PC-3 (cell line): ENCODE results near the gene ESYT2. TPM values are rescaled to one million over a fixed set of nuclear protein-coding genes. Genes with fewer than 3 reads are reported as not detected.

ENCODE experiments used
- ATAC-seq: fragments of 200-7000 bp; cut with Tn5 transposase; 2 replicates; pipeline ENCODE4 v1.9.1; 2020; ENCODE audit warnings: mild to moderate bottlenecking, moderate library complexity
- BruUV-seq: library from RNA; stranded (reverse); fragments of 400-500 nt; replicated peaks from 2 replicates; lab custom pipeline; 2021; lab: Mats Ljungman, UMichigan
- CTCF ChIA-PET: fragments of 300-600 bp; sonication (Branson Sonifier 250); formaldehyde crosslinking; loops from one replicate; lab custom pipeline; 2022; ENCODE audit warnings: antibody characterized with exemption; lab: Charles Lee
- POLR2A ChIA-PET: fragments of 300-600 bp; sonication (Branson Sonifier 250); formaldehyde crosslinking; loops from one replicate; lab custom pipeline; 2022; ENCODE audit warnings: antibody characterized with exemption; ENCODE audit not compliant: unreplicated experiment; lab: Charles Lee
- DNase-seq: peaks from one replicate; pipeline ENCODE4 v3.0.0-alpha.2; 2015
- H2AFZ ChIP-seq: fragments of 300-600 bp; sonication (generic); 2 replicates; pipeline ENCODE4 v1.6.0; 2016; ENCODE audit warnings: antibody characterized with exemption, low read length
- H3F3A ChIP-seq: fragments of 300-600 bp; sonication (generic); one replicate; pipeline ENCODE4 v1.6.0; 2017; ENCODE audit warnings: antibody characterized with exemption, low read length, control low read depth, mild to moderate bottlenecking; ENCODE audit not compliant: unreplicated experiment
- H3K27ac ChIP-seq: fragments of 300-600 bp; sonication (generic); 2 replicates; pipeline ENCODE4 v1.5.1; 2016; ENCODE audit warnings: mild to moderate bottlenecking, low read length
- H3K27me3 ChIP-seq: fragments of 300-600 bp; sonication (generic); 2 replicates; pipeline ENCODE4 v1.6.1; 2016; ENCODE audit warnings: low read length, mixed read lengths
- H3K36me3 ChIP-seq: fragments of 300-600 bp; sonication (generic); 2 replicates; pipeline ENCODE4 v1.6.1; 2016; ENCODE audit warnings: low read depth, mixed run types, low read length, mixed read lengths
- H3K4me1 ChIP-seq: fragments of 300-600 bp; sonication (generic); 2 replicates; pipeline ENCODE4 v1.5.1; 2016; ENCODE audit warnings: low read length; ENCODE audit not compliant: insufficient read depth
- H3K4me2 ChIP-seq: fragments of 300-600 bp; sonication (generic); 2 replicates; pipeline ENCODE4 v1.6.0; 2016; ENCODE audit warnings: low read length
- H3K4me3 ChIP-seq: fragments of 300-600 bp; sonication (generic); 2 replicates; pipeline ENCODE4 v1.5.1; 2016; ENCODE audit warnings: mild to moderate bottlenecking, low read length, mixed read lengths
- H3K79me2 ChIP-seq: fragments of 300-600 bp; sonication (generic); 2 replicates; pipeline ENCODE4 v1.6.1; 2017; ENCODE audit warnings: low read length, mixed read lengths
- H3K9ac ChIP-seq: fragments of 300-600 bp; sonication (generic); 2 replicates; pipeline ENCODE4 v1.6.0; 2016; ENCODE audit warnings: mild to moderate bottlenecking, low read length
- H3K9me2 ChIP-seq: fragments of 300-600 bp; sonication (generic); replicated peaks from 2 replicates; pipeline ENCODE4 v1.6.1; 2016; ENCODE audit warnings: mixed run types, low read length, mixed read lengths
- H3K9me3 ChIP-seq: fragments of 300-600 bp; sonication (generic); 2 replicates; pipeline ENCODE4 v1.6.1; 2016; ENCODE audit warnings: low read length, mixed read lengths
- H4K20me1 ChIP-seq: fragments of 300-600 bp; sonication (generic); 2 replicates; pipeline ENCODE4 v1.6.1; 2016; ENCODE audit warnings: low read length, mixed read lengths
- CTCF ChIP-seq: fragments of 300-600 bp; sonication (generic); conservative IDR thresholded peaks from 2 replicates; pipeline ENCODE4 v1.5.1; 2017; ENCODE audit warnings: antibody characterized with exemption, low read depth, mild to moderate bottlenecking, low read length
- EZH2 ChIP-seq: fragments of 300-600 bp; sonication (generic); IDR thresholded peaks from one replicate; pipeline ENCODE4 v1.6.1; 2017; ENCODE audit warnings: antibody characterized with exemption, mild to moderate bottlenecking, low read length; ENCODE audit not compliant: unreplicated experiment
- EZH2phosphoT487 ChIP-seq: fragments of 300-600 bp; sonication (generic); IDR thresholded peaks from 2 replicates; pipeline ENCODE4 v1.6.1; 2018; ENCODE audit warnings: mild to moderate bottlenecking, antibody characterized with exemption, low read length, borderline replicate concordance
- intact Hi-C: fragments of 100-400 bp; cut with micrococcal nuclease; formaldehyde crosslinking; loops from 2 replicates; pipeline ENCODE4 v1.9.0; 2023
- total RNA-seq: library from RNA; depleted of rRNA; stranded (reverse); fragments of >200 nt; gene quantifications from 2 replicates; pipeline ENCODE4 v1.2.3, GENCODE V29; 2014

Gene ESYT2
- total RNA-seq, 1 experiment from 2014 or later, result 76.1 TPM

- intact Hi-C loops, result loop anchor here (2.0 kb wide), 2 partner anchors 35 to 39 kb away; partner anchors contain the start of gene DYNC2I1
- Histone ChIP-seq H3K9me2 (no peaks in the 10 kb centered on the region), H3K27me3 (no peaks in the 10 kb centered on the region), H3F3A (peaks cover 25% of the 10 kb centered on the region), H3K36me3 (no peaks in the 10 kb centered on the region), H4K20me1 (no peaks in the 10 kb centered on the region), H3K27ac (peak overlapping the region; percentile 99), H3K9ac (peak overlapping the region; percentile 88), H3K4me2 (peak overlapping the region; percentile 93), H2AFZ (peak overlapping the region; percentile 47), H3K4me3 (peak overlapping the region; percentile 63), H3K79me2 (peaks cover 90% of the 10 kb centered on the region), H3K9me3 (no peaks in the 10 kb centered on the region), H3K4me1 (peaks cover 55% of the 10 kb centered on the region)
- peak; percentile 63 for ATAC-seq
- CTCF ChIA-PET, result no interaction called here
- TF ChIP-seq EZH2phosphoT487 (no peak), EZH2 (no peak), CTCF (no peak)
- DNase-seq, result peak; percentile 89
- POLR2A ChIA-PET, result interaction anchor here (0.6 to 1.0 kb wide), 3 partner anchors 37 to 81 kb away, joined by 3 read pairs; no protein-coding TSS in a partner anchor
- TSS peak; percentile 49 for BruUV-seq
Observed at GRCh38 chr7:158821171-158822031, 7.9 kb downstream of the ESYT2 start.

- Histone ChIP-seq H3K27me3 (no peaks in the 10 kb centered on the region), H3K4me2 (peak overlapping the region; percentile 93), H3K4me1 (peaks cover 59% of the 10 kb centered on the region), H3K27ac (peak overlapping the region; percentile 99), H3K9me3 (no peaks in the 10 kb centered on the region), H4K20me1 (no peaks in the 10 kb centered on the region), H3K9ac (peak overlapping the region; percentile 88), H3F3A (peaks cover 25% of the 10 kb centered on the region), H2AFZ (no peak overlapping the region), H3K4me3 (peak overlapping the region; percentile 63), H3K9me2 (no peaks in the 10 kb centered on the region), H3K36me3 (no peaks in the 10 kb centered on the region), H3K79me2 (peaks cover 90% of the 10 kb centered on the region)
- CTCF ChIA-PET, result no interaction called here
- TSS peak; percentile 8 for BruUV-seq
- POLR2A ChIA-PET, result interaction anchor here (0.6 to 1.0 kb wide), 3 partner anchors 38 to 80 kb away, joined by 3 read pairs; no protein-coding TSS in a partner anchor
- ATAC-seq (peak; percentile 5), DNase-seq (peak; percentile 39)
- intact Hi-C loops, result loop anchor here (2.0 kb wide), 2 partner anchors 36 to 38 kb away; partner anchors contain the start of gene DYNC2I1
- TF ChIP-seq EZH2 (no peak), EZH2phosphoT487 (no peak)
Observed at GRCh38 chr7:158820656-158821055, 8.7 kb downstream of the ESYT2 start.

GRCh38 chr7:158819571-158820203 lies 9.6 kb downstream of the ESYT2 start:
- no peaks in the 10 kb centered on the region for H3K27me3 ChIP-seq
- H3K4me3 ChIP-seq, result peak overlapping the region; percentile 67
- no peaks in the 10 kb centered on the region for H4K20me1 ChIP-seq
- TF ChIP-seq CTCF (no peak), EZH2 (no peak), EZH2phosphoT487 (no peak)
- peak overlapping the region; percentile 88 for H3K9ac ChIP-seq
- H3K79me2 ChIP-seq, result peaks cover 90% of the 10 kb centered on the region
- H3K9me2 ChIP-seq, result no peaks in the 10 kb centered on the region
- DNase-seq (no peak), ATAC-seq (no peak)
- ChIA-PET POLR2A (interaction anchor here (0.7 kb wide), 1 partner anchor 29 kb away, joined by 3 read pairs; no protein-coding TSS in a partner anchor), CTCF (no interaction called here)
- no peaks in the 10 kb centered on the region for H3K36me3 ChIP-seq
- peaks cover 25% of the 10 kb centered on the region for H3F3A ChIP-seq
- no peak overlapping the region for H2AFZ ChIP-seq
- H3K27ac ChIP-seq, result peak overlapping the region; percentile 99
- no peaks in the 10 kb centered on the region for H3K9me3 ChIP-seq
- no TSS peak for BruUV-seq
- H3K4me2 ChIP-seq, result peak overlapping the region; percentile 93
- intact Hi-C loops, result loop anchor here (1.0 to 10.0 kb wide), 7 partner anchors 17 to 155 kb away; partner anchors contain the start of genes DYNC2I1 and NCAPG2
- peaks cover 59% of the 10 kb centered on the region for H3K4me1 ChIP-seq
